K562 (cell line): ENCODE measurements around the gene TTLL11. TPM values are rescaled to one million over a fixed set of nuclear protein-coding genes. Genes with fewer than 3 reads are reported as not detected.

Experiments used
- ATAC-seq: fragments of 200-7000 bp; cut with Tn5 transposase; 3 replicates; pipeline ENCODE4 v1.9.1; 2020; ENCODE audit warnings: moderate library complexity
- BruUV-seq: library from RNA; stranded (reverse); fragments of 400-500 nt; replicated peaks from 2 replicates; lab custom pipeline; 2021; lab: Mats Ljungman, UMichigan
- CTCF ChIA-PET: fragments of 300-600 bp; formaldehyde crosslinking; extraction: SDS; loops from one replicate; lab custom pipeline; 2021; ENCODE audit warnings: low intra/inter-chr PET ratio; lab: Yijun Ruan, JAX
- POLR2A ChIA-PET: fragments of 300-600, 350-650 bp; sonication (Branson Sonifier 250); formaldehyde crosslinking; extraction: SDS; loops from one replicate; lab custom pipeline; 2021; ENCODE audit warnings: antibody characterized with exemption, inconsistent platforms; lab: Yijun Ruan, JAX
- DNase-seq, 4 experiments: peaks; one replicate each; pipeline versions ENCODE4 v3.0.0 to v3.0.0-alpha.2; 2011 to 2018; ENCODE audit warnings: low spot score in 3 of 4, mixed read lengths in 3 of 4; ENCODE audit errors: extremely low read depth in 1 of 4
- FAIRE-seq: peaks from 2 replicates; lab custom pipeline; 2011; peaks lifted over from hg19 to GRCh38; lab: Jason Lieb, UNC
- H2AFZ ChIP-seq: 2 replicates; pipeline ENCODE4 v1.6.0; 2011; ENCODE audit warnings: low read depth, low read length, control low read depth, inconsistent platforms
- H3K27ac ChIP-seq: fragments of 200-600 bp; 3 replicates; pipeline ENCODE4 v1.8.0; 2011; ENCODE audit warnings: low read depth, mild to moderate bottlenecking, control low read depth, inconsistent platforms, low read length, moderate library complexity, mixed read lengths; ENCODE audit errors: extremely low read depth
- H3K27me3 ChIP-seq, 2 experiments: fragments of 300-600 bp in 1 of 2; 2 replicates in 1 of 2; 3 replicates in 1 of 2; pipeline versions ENCODE4 v1.6.0 to v1.8.0; 2011; ENCODE audit warnings: inconsistent platforms in 2 of 2, low read length in 2 of 2, mild to moderate bottlenecking in 1 of 2, mixed read lengths in 1 of 2, moderate library complexity in 1 of 2; ENCODE audit not compliant: control insufficient read depth in 2 of 2, insufficient read depth in 2 of 2
- H3K36me3 ChIP-seq: fragments of 300-600 bp; 3 replicates; pipeline ENCODE4 v1.8.0; 2011; ENCODE audit warnings: mild to moderate bottlenecking, low read length, inconsistent platforms; ENCODE audit not compliant: control insufficient read depth, insufficient read depth
- H3K4me1 ChIP-seq, 2 experiments: fragments of 200-600 bp in 1 of 2; replicated peaks in 1 of 2; 2 replicates in 1 of 2; 3 replicates in 1 of 2; pipeline versions ENCODE4 v1.5.1 to v1.8.0; 2011; ENCODE audit warnings: inconsistent platforms in 2 of 2, low read length in 2 of 2, mild to moderate bottlenecking in 1 of 2, mixed read lengths in 1 of 2, moderate library complexity in 1 of 2; ENCODE audit not compliant: control insufficient read depth in 2 of 2, insufficient read depth in 2 of 2
- H3K4me2 ChIP-seq: 2 replicates; pipeline ENCODE4 v1.6.1; 2011; ENCODE audit warnings: low read length, control low read depth, inconsistent platforms, mixed read lengths; ENCODE audit not compliant: insufficient read depth
- H3K4me3 ChIP-seq: fragments of 200-600 bp; sonication (generic), shearing (Covaris generic); 2 replicates; pipeline ENCODE4 v1.5.1; 2016; ENCODE audit warnings: control low read depth, inconsistent platforms
- H3K79me2 ChIP-seq: fragments of 200-600 bp; 3 replicates; pipeline ENCODE4 v1.8.0; 2011; ENCODE audit warnings: low read length, inconsistent platforms; ENCODE audit not compliant: control insufficient read depth, insufficient read depth
- H3K9ac ChIP-seq, 2 experiments: 2 replicates each; pipeline versions ENCODE4 v1.6.0 to v1.6.1; 2011; ENCODE audit warnings: low read depth in 2 of 2, low read length in 2 of 2, control low read depth in 1 of 2, inconsistent platforms in 1 of 2, mild to moderate bottlenecking in 1 of 2, mixed read lengths in 1 of 2; ENCODE audit not compliant: insufficient read depth in 1 of 2
- H3K9me1 ChIP-seq: one replicate; pipeline ENCODE4 v1.6.0; 2011; ENCODE audit warnings: inconsistent platforms, mild to moderate bottlenecking, low read length, moderate library complexity; ENCODE audit not compliant: control insufficient read depth, insufficient read depth
- H3K9me3 ChIP-seq: replicated peaks from 2 replicates; pipeline ENCODE4 v1.5.1; 2011; ENCODE audit warnings: low read depth, low read length, inconsistent platforms; ENCODE audit not compliant: control insufficient read depth, insufficient read depth
- H4K20me1 ChIP-seq: replicated peaks from 2 replicates; pipeline ENCODE4 v1.6.1; 2011; ENCODE audit warnings: low read length, inconsistent platforms, mixed read lengths; ENCODE audit not compliant: control insufficient read depth, insufficient read depth
- CREB3L1 ChIP-seq: fragments of 450-650 bp; IDR thresholded peaks from 2 replicates; pipeline ENCODE4 v1.6.1; 2014; ENCODE audit warnings: low read depth, mild to moderate bottlenecking, moderate library complexity, borderline replicate concordance
- NCOA2 ChIP-seq, 2 experiments: fragments of 450-650 bp; IDR thresholded peaks; 2 replicates each; pipeline ENCODE4 v1.6.1; 2018; ENCODE audit warnings: mild to moderate bottlenecking in 2 of 2, moderate library complexity in 1 of 2; ENCODE audit not compliant: partially characterized antibody in 2 of 2
- NFYB ChIP-seq: IDR thresholded peaks from 2 replicates; pipeline ENCODE4 v1.6.1; 2011; ENCODE audit warnings: mild to moderate bottlenecking, moderate library complexity; ENCODE audit not compliant: insufficient read length; ENCODE audit errors: extremely low read depth
- SIX5 ChIP-seq, 2 experiments: IDR thresholded peaks; 2 replicates each; pipeline ENCODE4 v1.6.1; 2011; ENCODE audit warnings: low read length in 2 of 2, borderline replicate concordance in 1 of 2, low read depth in 1 of 2, mild to moderate bottlenecking in 1 of 2, moderate library complexity in 1 of 2; ENCODE audit not compliant: insufficient read depth in 1 of 2
- THRAP3 ChIP-seq: fragments of 450-650 bp; IDR thresholded peaks from 2 replicates; pipeline ENCODE4 v1.6.1; 2016; ENCODE audit warnings: mild to moderate bottlenecking, inconsistent platforms, borderline replicate concordance
- WGBS: fragments of 100-300 bp; shearing (Covaris generic); methylation state at CpG from one replicate; pipeline ENCODE4 v1.1.6; 2016; ENCODE audit warnings: low coverage, mixed read lengths; ENCODE audit not compliant: insufficient coverage; ENCODE audit errors: missing lambda C conversion rate; 5-methylcytosine and 5-hydroxymethylcytosine counted together
- in situ Hi-C: fragments of 300-500 bp; cut with MboI; formaldehyde crosslinking; loops from 4 replicates; pipeline ENCODE4 v1.15.0; 2018; ENCODE audit warnings: inconsistent platforms, mixed read lengths
- intact Hi-C: fragments of 100-400 bp; cut with micrococcal nuclease; formaldehyde crosslinking; loops from 2 replicates; pipeline ENCODE4 v1.14.2; 2022
- polyA plus RNA-seq, 8 experiments: library from polyadenylated mRNA; depleted of rRNA in 4 of 8; stranded (reverse) in 5 of 8; unstranded in 3 of 8; fragments of >200 nt; fragmentation: Nextera tagmentation in 2 of 8; fragmentation: Illumina TruSeq in 1 of 8; extraction: Ambion mirVana in 2 of 8; extraction: Trizol in 1 of 8; gene quantifications; 2 replicates each; pipeline versions ENCODE4 v1.2.1 to v1.2.3, GENCODE V29; 2011 to 2014; ENCODE audit warnings: inconsistent platforms in 1 of 8, missing spikeins in 1 of 8
- total RNA-seq, 7 experiments: library from RNA; depleted of rRNA in 6 of 7; stranded (reverse); fragments of >200 nt in 6 of 7; fragmentation: Illumina TruSeq in 2 of 7; extraction: Trizol in 2 of 7; gene quantifications; 2 replicates each; pipeline versions ENCODE4 v1.2.1 to v1.2.3, GENCODE V29; 2011 to 2021; ENCODE audit warnings: low replicate concordance in 1 of 7
- TF ChIP-seq, protein P1 (sequence below): fragments of 150-350 bp; conservative IDR thresholded peaks from 2 replicates; pipeline ENCODE4 v1.6.1; 2014; ENCODE audit warnings: low read length
- TF ChIP-seq, protein P2 (sequence below): sonication (generic); formaldehyde crosslinking; IDR thresholded peaks from 2 replicates; pipeline ENCODE4 v1.5.0; 2020; ENCODE audit warnings: missing genetic modification reagents

The TTLL11 gene
- total and polyA plus RNA-seq, 9 of the 15 experiments (the other 6 are each of a cell fraction or from before 2014, with no cell fraction given) = 0.83 to 4.4 (median 2.7) TPM

DNA sequence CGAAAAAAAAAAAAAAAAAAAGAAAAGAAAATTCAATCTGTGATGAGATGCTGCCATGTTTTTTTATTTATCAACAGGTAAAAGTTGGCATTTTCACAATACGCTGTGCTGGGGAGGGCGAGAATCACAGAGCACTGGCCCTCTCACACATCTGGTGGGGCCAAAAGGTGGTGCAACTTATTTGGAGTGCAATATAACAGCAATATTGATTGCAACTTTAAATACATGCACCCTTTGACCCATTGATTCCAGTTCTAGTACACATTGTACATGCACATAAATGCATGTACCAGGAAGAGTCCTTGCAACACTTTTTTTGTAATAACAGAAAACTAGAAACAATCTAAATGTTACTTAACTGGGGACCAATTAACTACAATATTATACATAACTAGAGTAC, 282.6 kb downstream of the TTLL11 start (continued):
- TF ChIP-seq SIX5 (IDR thresholded peaks at IDR 0.05; ENCODE audit: borderline replicate concordance in 1 of 2, insufficient read depth in 1 of 2, low read depth in 1 of 2, low read length in 2 of 2) (no peak), NFYB (no peak), NCOA2 (IDR thresholded peaks at IDR 0.05; ENCODE audit: partially characterized antibody in 2 of 2) (no peak)

DNA sequence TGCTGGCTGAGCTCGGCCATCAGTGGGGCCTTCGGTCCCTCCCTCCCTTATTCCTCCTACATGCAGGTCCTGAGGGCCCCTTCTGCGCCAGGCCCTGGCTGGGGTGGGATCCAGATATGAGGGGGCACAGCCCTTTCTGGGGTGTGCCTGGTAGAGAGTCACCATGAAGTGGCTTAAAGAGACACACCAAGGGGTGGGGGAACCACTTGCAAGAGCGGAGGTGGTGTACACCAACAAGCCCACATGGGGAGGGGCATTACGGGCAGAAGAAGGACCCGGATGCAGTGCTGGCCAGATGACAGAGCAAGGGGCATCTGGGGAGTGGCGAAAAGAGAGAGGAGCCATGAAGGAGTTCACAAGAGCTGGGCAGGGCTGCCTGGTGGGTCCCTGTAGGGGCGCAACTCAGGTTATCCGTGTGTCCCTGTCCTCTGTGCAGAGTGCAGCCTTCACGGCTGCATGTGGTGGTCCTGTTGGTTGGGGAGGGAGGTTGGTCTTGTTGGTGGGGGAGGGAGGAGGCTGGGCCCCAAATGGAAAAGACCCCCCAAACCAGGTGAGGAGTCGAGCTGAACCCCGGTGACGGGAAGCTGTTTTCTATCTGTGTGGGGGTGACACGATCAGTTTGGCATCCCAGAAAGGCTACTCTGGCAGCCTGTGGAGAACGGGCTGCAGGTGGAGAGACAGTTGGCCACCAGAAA, 283.6 kb downstream of the TTLL11 start:
- Histone ChIP-seq H3K9me1 (no peaks in the 10 kb centered on the region), H3K4me1 (no peaks in the 10 kb centered on the region), H3K27ac (no peak overlapping the region), H3K36me3 (no peaks in the 10 kb centered on the region), H3K27me3 (peaks cover 5 to 50% of the 10 kb centered on the region in 2 experiments), H3K4me2 (no peak overlapping the region), H2AFZ (no peak overlapping the region), H4K20me1 (no peaks in the 10 kb centered on the region; the same call in 1 of the 2 replicates), H3K9me3 (no peaks in the 10 kb centered on the region), H3K9ac (no peak overlapping the region; a peak in 1 of 4 replicates), H3K4me3 (no peak overlapping the region), H3K79me2 (no peaks in the 10 kb centered on the region)
- CTCF ChIA-PET = no interaction called here
- no peak for FAIRE-seq
- in situ Hi-C loops (no loop called here), intact Hi-C loops (no loop called here)
- POLR2A ChIA-PET = no interaction called here
- DNase-seq = no peak
- BruUV-seq = no TSS peak
- 1% methylated on average over 14 of the region's 15 CpGs for WGBS
- ATAC-seq = no peak
- TF ChIP-seq, protein P1, sequence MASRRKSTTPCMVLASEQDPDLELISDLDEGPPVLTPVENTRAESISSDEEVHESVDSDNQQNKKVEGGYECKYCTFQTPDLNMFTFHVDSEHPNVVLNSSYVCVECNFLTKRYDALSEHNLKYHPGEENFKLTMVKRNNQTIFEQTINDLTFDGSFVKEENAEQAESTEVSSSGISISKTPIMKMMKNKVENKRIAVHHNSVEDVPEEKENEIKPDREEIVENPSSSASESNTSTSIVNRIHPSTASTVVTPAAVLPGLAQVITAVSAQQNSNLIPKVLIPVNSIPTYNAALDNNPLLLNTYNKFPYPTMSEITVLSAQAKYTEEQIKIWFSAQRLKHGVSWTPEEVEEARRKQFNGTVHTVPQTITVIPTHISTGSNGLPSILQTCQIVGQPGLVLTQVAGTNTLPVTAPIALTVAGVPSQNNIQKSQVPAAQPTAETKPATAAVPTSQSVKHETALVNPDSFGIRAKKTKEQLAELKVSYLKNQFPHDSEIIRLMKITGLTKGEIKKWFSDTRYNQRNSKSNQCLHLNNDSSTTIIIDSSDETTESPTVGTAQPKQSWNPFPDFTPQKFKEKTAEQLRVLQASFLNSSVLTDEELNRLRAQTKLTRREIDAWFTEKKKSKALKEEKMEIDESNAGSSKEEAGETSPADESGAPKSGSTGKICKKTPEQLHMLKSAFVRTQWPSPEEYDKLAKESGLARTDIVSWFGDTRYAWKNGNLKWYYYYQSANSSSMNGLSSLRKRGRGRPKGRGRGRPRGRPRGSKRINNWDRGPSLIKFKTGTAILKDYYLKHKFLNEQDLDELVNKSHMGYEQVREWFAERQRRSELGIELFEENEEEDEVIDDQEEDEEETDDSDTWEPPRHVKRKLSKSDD = no peak
- TF ChIP-seq CREB3L1 (no peak), THRAP3 (no peak)
- TF ChIP-seq, protein P2, sequence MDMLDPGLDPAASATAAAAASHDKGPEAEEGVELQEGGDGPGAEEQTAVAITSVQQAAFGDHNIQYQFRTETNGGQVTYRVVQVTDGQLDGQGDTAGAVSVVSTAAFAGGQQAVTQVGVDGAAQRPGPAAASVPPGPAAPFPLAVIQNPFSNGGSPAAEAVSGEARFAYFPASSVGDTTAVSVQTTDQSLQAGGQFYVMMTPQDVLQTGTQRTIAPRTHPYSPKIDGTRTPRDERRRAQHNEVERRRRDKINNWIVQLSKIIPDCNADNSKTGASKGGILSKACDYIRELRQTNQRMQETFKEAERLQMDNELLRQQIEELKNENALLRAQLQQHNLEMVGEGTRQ (CRISPR knock-in tag) = no peak
